GM12878 (cell line): ENCODE measurements around the gene SGIP1. TPM values are rescaled to one million over a fixed set of nuclear protein-coding genes. Genes with fewer than 3 reads are reported as not detected.

Experiments
- ATAC-seq: fragments of 200-7000 bp; cut with Tn5 transposase; 3 replicates; pipeline ENCODE4 v1.9.1; 2020; ENCODE audit warnings: mild to moderate bottlenecking, moderate library complexity
- BruUV-seq: library from RNA; stranded (reverse); fragments of 400-500 nt; replicated peaks from 2 replicates; lab custom pipeline; 2021; lab: Mats Ljungman, UMichigan
- CTCF ChIA-PET: fragments of 300-600 bp; sonication (Branson Sonifier 250); formaldehyde crosslinking; extraction: SDS; loops from one replicate; lab custom pipeline; 2021; ENCODE audit warnings: inconsistent platforms; lab: Yijun Ruan, JAX
- POLR2A ChIA-PET: fragments of 350-600 bp; formaldehyde crosslinking; extraction: SDS; loops from one replicate; lab custom pipeline; 2021; ENCODE audit warnings: inconsistent platforms; lab: Charles Lee
- RAD21 ChIA-PET: fragments of 300-600 bp; sonication (Branson Sonifier 250); formaldehyde crosslinking; loops from one replicate; lab custom pipeline; 2023; ENCODE audit warnings: antibody characterized with exemption; ENCODE audit not compliant: unreplicated experiment; lab: Charles Lee
- SMC1A ChIA-PET: fragments of 300-600 bp; sonication (Branson Sonifier 250); formaldehyde crosslinking; loops from one replicate; lab custom pipeline; 2023; ENCODE audit not compliant: unreplicated experiment, uncharacterized antibody; lab: Charles Lee
- DNase-seq: peaks from one replicate; pipeline ENCODE4 v3.0.0-alpha.2; 2011; ENCODE audit warnings: low read depth, low spot score
- FAIRE-seq: peaks from 3 replicates; lab custom pipeline; 2011; peaks lifted over from hg19 to GRCh38; lab: Jason Lieb, UNC
- H2AFZ ChIP-seq: 2 replicates; pipeline ENCODE4 v1.6.0; 2011; ENCODE audit warnings: low read depth, low read length, control low read depth; ENCODE audit not compliant: control insufficient read depth
- H3K27ac ChIP-seq: 2 replicates; pipeline ENCODE4 v1.5.1; 2011; ENCODE audit warnings: control low read depth; ENCODE audit not compliant: control insufficient read depth, insufficient read depth
- H3K27me3 ChIP-seq, 2 experiments: replicated peaks in 1 of 2; 2 replicates each; pipeline versions ENCODE4 v1.6.0 to v1.6.1; 2011; ENCODE audit warnings: low read length in 1 of 2; ENCODE audit not compliant: control insufficient read depth in 2 of 2, insufficient read depth in 2 of 2
- H3K36me3 ChIP-seq, 2 experiments: 2 replicates each; pipeline ENCODE4 v1.5.1; 2011; ENCODE audit warnings: low read length in 1 of 2; ENCODE audit not compliant: control insufficient read depth in 2 of 2, insufficient read depth in 2 of 2
- H3K4me1 ChIP-seq: 2 replicates; pipeline ENCODE4 v1.6.1; 2011; ENCODE audit warnings: mild to moderate bottlenecking, low read length, moderate library complexity, mixed read lengths; ENCODE audit not compliant: control insufficient read depth, insufficient read depth
- H3K4me2 ChIP-seq: 2 replicates; pipeline ENCODE4 v1.6.0; 2011; ENCODE audit warnings: control low read depth; ENCODE audit not compliant: control insufficient read depth, insufficient read depth
- H3K4me3 ChIP-seq: fragments of 200-600 bp; sonication (generic); 2 replicates; pipeline ENCODE4 v1.5.1; 2016
- H3K79me2 ChIP-seq: 2 replicates; pipeline ENCODE4 v1.6.0; 2011; ENCODE audit warnings: low read length; ENCODE audit not compliant: control insufficient read depth, insufficient read depth
- H3K9ac ChIP-seq: 2 replicates; pipeline ENCODE4 v1.8.0; 2011; ENCODE audit warnings: low read length, control low read depth, mixed read lengths; ENCODE audit not compliant: control insufficient read depth, insufficient read depth
- H3K9me3 ChIP-seq: replicated peaks from 3 replicates; pipeline ENCODE4 v1.5.1; 2011; ENCODE audit warnings: mild to moderate bottlenecking, low read length; ENCODE audit not compliant: control insufficient read depth, insufficient read depth
- H4K20me1 ChIP-seq: 2 replicates; pipeline ENCODE4 v1.6.0; 2011; ENCODE audit not compliant: control insufficient read depth, insufficient read depth
- BCLAF1 ChIP-seq: fragments of 450-650 bp; IDR thresholded peaks from 2 replicates; pipeline ENCODE4 v1.6.1; 2017; ENCODE audit warnings: antibody characterized with exemption, mild to moderate bottlenecking, moderate library complexity
- BMI1 ChIP-seq: fragments of 450-650 bp; IDR thresholded peaks from 2 replicates; pipeline ENCODE4 v1.6.1; 2016; ENCODE audit warnings: mild to moderate bottlenecking, moderate library complexity, borderline replicate concordance
- CBX5 ChIP-seq: sonication (generic); IDR thresholded peaks from 2 replicates; pipeline ENCODE4 v1.6.1; 2016; ENCODE audit warnings: low read depth, moderate library complexity, mild to moderate bottlenecking, inconsistent platforms
- CEBPB ChIP-seq, 2 experiments: fragments of 150-350 bp in 1 of 2; IDR thresholded peaks; 2 replicates each; pipeline ENCODE4 v1.6.1; 2012 to 2014; ENCODE audit warnings: low read depth in 2 of 2, low read length in 2 of 2, borderline replicate concordance in 1 of 2, inconsistent platforms in 1 of 2
- CHD2 ChIP-seq: IDR thresholded peaks from 2 replicates; pipeline ENCODE4 v1.6.1; 2011; ENCODE audit warnings: low read depth, low read length, improper control_type of control experiment, borderline replicate concordance
- EED ChIP-seq: sonication (generic); IDR thresholded peaks from 2 replicates; pipeline ENCODE4 v1.6.1; 2016; ENCODE audit warnings: antibody characterized with exemption, low read depth
- EGR1 ChIP-seq, 2 experiments: IDR thresholded peaks; 1 replicate in 1 of 2; 2 replicates in 1 of 2; pipeline ENCODE4 v1.6.1; 2011 to 2012; ENCODE audit warnings: low read depth in 2 of 2, low read length in 2 of 2, borderline replicate concordance in 1 of 2, mild to moderate bottlenecking in 1 of 2, moderate library complexity in 1 of 2
- EP300 ChIP-seq, 2 experiments: fragments of 150-350 bp in 1 of 2; IDR thresholded peaks; 2 replicates each; pipeline ENCODE4 v1.6.1; 2011 to 2012; ENCODE audit warnings: low read depth in 2 of 2, low read length in 2 of 2, borderline replicate concordance in 1 of 2, improper control_type of control experiment in 1 of 2, inconsistent platforms in 1 of 2; ENCODE audit not compliant: control insufficient read depth in 1 of 2
- ETV6 ChIP-seq, 2 experiments: fragments of 450-650 bp in 1 of 2; IDR thresholded peaks in 1 of 2; conservative IDR thresholded peaks in 1 of 2; 2 replicates each; pipeline ENCODE4 v1.6.1; 2014; ENCODE audit warnings: antibody characterized with exemption in 1 of 2, borderline replicate concordance in 1 of 2, low read depth in 1 of 2, mild to moderate bottlenecking in 1 of 2, moderate library complexity in 1 of 2
- IRF4 ChIP-seq: IDR thresholded peaks from 2 replicates; pipeline ENCODE4 v1.6.1; 2011; ENCODE audit warnings: low read depth, low read length
- KAT2A ChIP-seq: conservative IDR thresholded peaks from 2 replicates; pipeline ENCODE4 v1.6.1; 2011; ENCODE audit warnings: low read depth, low read length; ENCODE audit not compliant: control insufficient read depth
- MTA3 ChIP-seq: IDR thresholded peaks from 2 replicates; pipeline ENCODE4 v1.6.1; 2012; ENCODE audit warnings: low read length, inconsistent platforms, borderline replicate concordance
- NFYA ChIP-seq: IDR thresholded peaks from 2 replicates; pipeline ENCODE4 v1.6.1; 2011; ENCODE audit warnings: low read depth, mild to moderate bottlenecking, low read length, improper control_type of control experiment, borderline replicate concordance
- PBX3 ChIP-seq: IDR thresholded peaks from 2 replicates; pipeline ENCODE4 v1.6.1; 2011; ENCODE audit warnings: mild to moderate bottlenecking, low read depth, low read length, moderate library complexity; ENCODE audit not compliant: insufficient replicate concordance
- RELA ChIP-seq: fragments of 450-650 bp; IDR thresholded peaks from 2 replicates; pipeline ENCODE4 v1.8.0; 2014; ENCODE audit warnings: borderline replicate concordance; ENCODE audit not compliant: partially characterized antibody
- RUNX3 ChIP-seq: IDR thresholded peaks from 2 replicates; pipeline ENCODE4 v1.6.1; 2012; ENCODE audit warnings: low read length, inconsistent platforms
- WGBS: methylation state at CpG from one replicate; pipeline ENCODE4 v1.1.6; 2016; ENCODE audit warnings: low lambda C conversion rate; ENCODE audit not compliant: insufficient replicate concordance, insufficient coverage; ENCODE audit errors: missing lambda C conversion rate; 5-methylcytosine and 5-hydroxymethylcytosine counted together
- in situ Hi-C: fragments of 300-500 bp; cut with MboI; formaldehyde crosslinking; loops from 9 replicates; pipeline ENCODE4 v1.14.3; 2018; ENCODE audit warnings: mixed read lengths
- intact Hi-C: fragments of 100-400 bp; cut with micrococcal nuclease; formaldehyde crosslinking; loops from one replicate; pipeline ENCODE4 v1.14.2; 2022; ENCODE audit not compliant: unreplicated experiment
- polyA plus RNA-seq, 11 experiments: library from polyadenylated mRNA; depleted of rRNA in 4 of 11; unstranded in 6 of 11; stranded (reverse) in 5 of 11; fragments of >200 nt; fragmentation: Nextera tagmentation in 4 of 11; fragmentation: Illumina TruSeq in 1 of 11; extraction: Ambion mirVana in 4 of 11; extraction: Trizol in 1 of 11; gene quantifications; 1 replicate in 1 of 11; 2 replicates in 10 of 11; pipeline versions ENCODE4 v1.2.1 to v1.2.3, GENCODE V29; 2011 to 2016; ENCODE audit warnings: inconsistent platforms in 2 of 11, missing spikeins in 2 of 11, low read depth in 1 of 11
- total RNA-seq, 4 experiments: library from RNA; depleted of rRNA in 3 of 4; stranded (reverse); fragments of >200 nt in 3 of 4; fragmentation: Illumina TruSeq in 1 of 4; extraction: Trizol in 1 of 4; gene quantifications; 2 replicates each; pipeline versions ENCODE4 v1.2.1 to v1.2.3, GENCODE V29; 2013 to 2021
- TF ChIP-seq, protein P1 (sequence below): fragments of 450-650 bp; IDR thresholded peaks from 2 replicates; pipeline ENCODE4 v1.6.1; 2017; ENCODE audit warnings: low read depth, mild to moderate bottlenecking, moderate library complexity

Gene SGIP1
- total and polyA plus RNA-seq, 10 of the 15 experiments (the other 5 are each of a cell fraction or from before 2014, with no cell fraction given), result 0.15 TPM; not detected in 9

GRCh38 chr1:66552287-66552686, 18.3 kb downstream of the SGIP1 start:
- H3K27me3 ChIP-seq, result no peaks in the 10 kb centered on the region
- H3K4me3 ChIP-seq, result no peak overlapping the region
- H2AFZ ChIP-seq, result no peak overlapping the region
- no peak overlapping the region for H3K4me2 ChIP-seq
- in situ Hi-C loops, result no loop called here
- no peak for FAIRE-seq
- ChIA-PET RAD21 (no interaction called here), SMC1A (no interaction called here), CTCF (no interaction called here), POLR2A (no interaction called here)
- intact Hi-C loops, result no loop called here
- no peaks in the 10 kb centered on the region for H3K36me3 ChIP-seq
- H3K9me3 ChIP-seq, result no peaks in the 10 kb centered on the region
- H3K27ac ChIP-seq, result no peak overlapping the region
- TF ChIP-seq CBX5 (no peak), CEBPB (IDR thresholded peaks at IDR 0.05; ENCODE audit: borderline replicate concordance in 1 of 2, low read depth in 2 of 2, low read length in 2 of 2) (no peak), PBX3 (no peak), EP300 (IDR thresholded peaks at IDR 0.05; ENCODE audit: borderline replicate concordance in 1 of 2, control insufficient read depth in 1 of 2, low read depth in 2 of 2, low read length in 2 of 2) (no peak), BMI1 (no peak), EGR1 (IDR thresholded peaks at IDR 0.05; ENCODE audit: borderline replicate concordance in 1 of 2, low read depth in 2 of 2, low read length in 2 of 2) (no peak), IRF4 (no peak), RUNX3 (no peak), ETV6 (conservative IDR thresholded peaks at IDR 0.05 in 1 of 2, IDR thresholded peaks at IDR 0.05 in 1 of 2; ENCODE audit: borderline replicate concordance in 1 of 2, low read depth in 1 of 2) (no peak), NFYA (no peak), EED (no peak), KAT2A (no peak), MTA3 (no peak), CHD2 (no peak), BCLAF1 (no peak), RELA (no peak)
- TF ChIP-seq, protein P1, sequence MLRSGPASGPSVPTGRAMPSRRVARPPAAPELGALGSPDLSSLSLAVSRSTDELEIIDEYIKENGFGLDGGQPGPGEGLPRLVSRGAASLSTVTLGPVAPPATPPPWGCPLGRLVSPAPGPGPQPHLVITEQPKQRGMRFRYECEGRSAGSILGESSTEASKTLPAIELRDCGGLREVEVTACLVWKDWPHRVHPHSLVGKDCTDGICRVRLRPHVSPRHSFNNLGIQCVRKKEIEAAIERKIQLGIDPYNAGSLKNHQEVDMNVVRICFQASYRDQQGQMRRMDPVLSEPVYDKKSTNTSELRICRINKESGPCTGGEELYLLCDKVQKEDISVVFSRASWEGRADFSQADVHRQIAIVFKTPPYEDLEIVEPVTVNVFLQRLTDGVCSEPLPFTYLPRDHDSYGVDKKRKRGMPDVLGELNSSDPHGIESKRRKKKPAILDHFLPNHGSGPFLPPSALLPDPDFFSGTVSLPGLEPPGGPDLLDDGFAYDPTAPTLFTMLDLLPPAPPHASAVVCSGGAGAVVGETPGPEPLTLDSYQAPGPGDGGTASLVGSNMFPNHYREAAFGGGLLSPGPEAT, result no peak
- WGBS, result 44% methylated on average over 1 of the region's 1 CpG
- no peaks in the 10 kb centered on the region for H3K4me1 ChIP-seq
- ATAC-seq, result no peak
- no peaks in the 10 kb centered on the region for H4K20me1 ChIP-seq
- DNase-seq, result no peak
- no peak overlapping the region for H3K9ac ChIP-seq
- no peaks in the 10 kb centered on the region for H3K79me2 ChIP-seq
- no TSS peak for BruUV-seq
